GM12878 (cell line): ENCODE data around the gene ADARB1. TPM values are rescaled to one million over a fixed set of nuclear protein-coding genes. Genes with fewer than 3 reads are reported as not detected.

Experiments used
- ATAC-seq: fragments of 200-7000 bp; cut with Tn5 transposase; 3 replicates; pipeline ENCODE4 v1.9.1; 2020; ENCODE audit warnings: mild to moderate bottlenecking, moderate library complexity
- BruUV-seq: library from RNA; stranded (reverse); fragments of 400-500 nt; replicated peaks from 2 replicates; lab custom pipeline; 2021; lab: Mats Ljungman, UMichigan
- CTCF ChIA-PET: fragments of 300-600 bp; sonication (Branson Sonifier 250); formaldehyde crosslinking; extraction: SDS; loops from one replicate; lab custom pipeline; 2021; ENCODE audit warnings: inconsistent platforms; lab: Yijun Ruan, JAX
- POLR2A ChIA-PET: fragments of 350-600 bp; formaldehyde crosslinking; extraction: SDS; loops from one replicate; lab custom pipeline; 2021; ENCODE audit warnings: inconsistent platforms; lab: Charles Lee
- RAD21 ChIA-PET: fragments of 300-600 bp; sonication (Branson Sonifier 250); formaldehyde crosslinking; loops from one replicate; lab custom pipeline; 2023; ENCODE audit warnings: antibody characterized with exemption; ENCODE audit not compliant: unreplicated experiment; lab: Charles Lee
- SMC1A ChIA-PET: fragments of 300-600 bp; sonication (Branson Sonifier 250); formaldehyde crosslinking; loops from one replicate; lab custom pipeline; 2023; ENCODE audit not compliant: unreplicated experiment, uncharacterized antibody; lab: Charles Lee
- DNase-seq: peaks from one replicate; pipeline ENCODE4 v3.0.0-alpha.2; 2011; ENCODE audit warnings: low read depth, low spot score
- FAIRE-seq: peaks from 3 replicates; lab custom pipeline; 2011; peaks lifted over from hg19 to GRCh38; lab: Jason Lieb, UNC
- H2AFZ ChIP-seq: 2 replicates; pipeline ENCODE4 v1.6.0; 2011; ENCODE audit warnings: low read depth, low read length, control low read depth; ENCODE audit not compliant: control insufficient read depth
- H3K27ac ChIP-seq: 2 replicates; pipeline ENCODE4 v1.5.1; 2011; ENCODE audit warnings: control low read depth; ENCODE audit not compliant: control insufficient read depth, insufficient read depth
- H3K27me3 ChIP-seq, 2 experiments: replicated peaks in 1 of 2; 2 replicates each; pipeline versions ENCODE4 v1.6.0 to v1.6.1; 2011; ENCODE audit warnings: low read length in 1 of 2; ENCODE audit not compliant: control insufficient read depth in 2 of 2, insufficient read depth in 2 of 2
- H3K36me3 ChIP-seq, 2 experiments: 2 replicates each; pipeline ENCODE4 v1.5.1; 2011; ENCODE audit warnings: low read length in 1 of 2; ENCODE audit not compliant: control insufficient read depth in 2 of 2, insufficient read depth in 2 of 2
- H3K4me1 ChIP-seq: 2 replicates; pipeline ENCODE4 v1.6.1; 2011; ENCODE audit warnings: mild to moderate bottlenecking, low read length, moderate library complexity, mixed read lengths; ENCODE audit not compliant: control insufficient read depth, insufficient read depth
- H3K4me2 ChIP-seq: 2 replicates; pipeline ENCODE4 v1.6.0; 2011; ENCODE audit warnings: control low read depth; ENCODE audit not compliant: control insufficient read depth, insufficient read depth
- H3K4me3 ChIP-seq: fragments of 200-600 bp; sonication (generic); 2 replicates; pipeline ENCODE4 v1.5.1; 2016
- H3K79me2 ChIP-seq: 2 replicates; pipeline ENCODE4 v1.6.0; 2011; ENCODE audit warnings: low read length; ENCODE audit not compliant: control insufficient read depth, insufficient read depth
- H3K9ac ChIP-seq: 2 replicates; pipeline ENCODE4 v1.8.0; 2011; ENCODE audit warnings: low read length, control low read depth, mixed read lengths; ENCODE audit not compliant: control insufficient read depth, insufficient read depth
- H3K9me3 ChIP-seq: replicated peaks from 3 replicates; pipeline ENCODE4 v1.5.1; 2011; ENCODE audit warnings: mild to moderate bottlenecking, low read length; ENCODE audit not compliant: control insufficient read depth, insufficient read depth
- H4K20me1 ChIP-seq: 2 replicates; pipeline ENCODE4 v1.6.0; 2011; ENCODE audit not compliant: control insufficient read depth, insufficient read depth
- ATF2 ChIP-seq: IDR thresholded peaks from 2 replicates; pipeline ENCODE4 v1.6.1; 2012; ENCODE audit warnings: low read length, inconsistent platforms
- BMI1 ChIP-seq: fragments of 450-650 bp; IDR thresholded peaks from 2 replicates; pipeline ENCODE4 v1.6.1; 2016; ENCODE audit warnings: mild to moderate bottlenecking, moderate library complexity, borderline replicate concordance
- CTCF ChIP-seq, 3 experiments: IDR thresholded peaks in 2 of 3; conservative IDR thresholded peaks in 1 of 3; 2 replicates each; pipeline ENCODE4 v1.5.1; 2011; ENCODE audit warnings: low read depth in 3 of 3, low read length in 3 of 3, mild to moderate bottlenecking in 3 of 3, control low read depth in 2 of 3, moderate library complexity in 2 of 3, inconsistent platforms in 1 of 3, mixed read lengths in 1 of 3; ENCODE audit not compliant: control insufficient read depth in 2 of 3, insufficient read depth in 1 of 3; ENCODE audit errors: extremely low read depth in 1 of 3
- EGR1 ChIP-seq, 2 experiments: IDR thresholded peaks; 1 replicate in 1 of 2; 2 replicates in 1 of 2; pipeline ENCODE4 v1.6.1; 2011 to 2012; ENCODE audit warnings: low read depth in 2 of 2, low read length in 2 of 2, borderline replicate concordance in 1 of 2, mild to moderate bottlenecking in 1 of 2, moderate library complexity in 1 of 2
- PAX5 ChIP-seq: IDR thresholded peaks from 2 replicates; pipeline ENCODE4 v1.6.1; 2011; ENCODE audit warnings: low read depth, low read length, borderline replicate concordance
- POU2F2 ChIP-seq: IDR thresholded peaks from 3 replicates; pipeline ENCODE4 v1.6.1; 2011; ENCODE audit warnings: low read depth, mild to moderate bottlenecking, low read length, borderline replicate concordance
- SIX5 ChIP-seq: IDR thresholded peaks from 2 replicates; pipeline ENCODE4 v1.6.1; 2011; ENCODE audit warnings: mild to moderate bottlenecking, low read depth, low read length, moderate library complexity; ENCODE audit not compliant: severe bottlenecking
- SP1 ChIP-seq: IDR thresholded peaks from one replicate; pipeline ENCODE4 v1.6.1; 2011; ENCODE audit warnings: low read depth, low read length
- SREBF2 ChIP-seq: IDR thresholded peaks from 2 replicates; pipeline ENCODE4 v1.6.1; 2012; ENCODE audit warnings: mild to moderate bottlenecking, low read length
- TCF3 ChIP-seq: IDR thresholded peaks from 2 replicates; pipeline ENCODE4 v1.6.1; 2012; ENCODE audit warnings: low read depth, mild to moderate bottlenecking, low read length, borderline replicate concordance; ENCODE audit not compliant: insufficient read depth
- TCF7 ChIP-seq: IDR thresholded peaks from 2 replicates; pipeline ENCODE4 v1.6.1; 2014; ENCODE audit warnings: antibody characterized with exemption, borderline replicate concordance
- USF2 ChIP-seq: IDR thresholded peaks from 2 replicates; pipeline ENCODE4 v1.6.1; 2011; ENCODE audit warnings: low read depth, low read length, improper control_type of control experiment, borderline replicate concordance
- ZBTB11 ChIP-seq: fragments of 450-650 bp; formaldehyde crosslinking; IDR thresholded peaks from 2 replicates; pipeline ENCODE4 v1.5.0; 2022; ENCODE audit warnings: mild to moderate bottlenecking, missing genetic modification characterization
- ZNF384 ChIP-seq: IDR thresholded peaks from 2 replicates; pipeline ENCODE4 v1.6.1; 2012; ENCODE audit warnings: low read depth, mild to moderate bottlenecking, low read length, improper control_type of control experiment, borderline replicate concordance
- WGBS: methylation state at CpG from one replicate; pipeline ENCODE4 v1.1.6; 2016; ENCODE audit warnings: low lambda C conversion rate; ENCODE audit not compliant: insufficient replicate concordance, insufficient coverage; ENCODE audit errors: missing lambda C conversion rate; 5-methylcytosine and 5-hydroxymethylcytosine counted together
- in situ Hi-C: fragments of 300-500 bp; cut with MboI; formaldehyde crosslinking; loops from 9 replicates; pipeline ENCODE4 v1.14.3; 2018; ENCODE audit warnings: mixed read lengths
- intact Hi-C: fragments of 100-400 bp; cut with micrococcal nuclease; formaldehyde crosslinking; loops from one replicate; pipeline ENCODE4 v1.14.2; 2022; ENCODE audit not compliant: unreplicated experiment
- polyA plus RNA-seq, 11 experiments: library from polyadenylated mRNA; depleted of rRNA in 4 of 11; unstranded in 6 of 11; stranded (reverse) in 5 of 11; fragments of >200 nt; fragmentation: Nextera tagmentation in 4 of 11; fragmentation: Illumina TruSeq in 1 of 11; extraction: Ambion mirVana in 4 of 11; extraction: Trizol in 1 of 11; gene quantifications; 1 replicate in 1 of 11; 2 replicates in 10 of 11; pipeline versions ENCODE4 v1.2.1 to v1.2.3, GENCODE V29; 2011 to 2016; ENCODE audit warnings: inconsistent platforms in 2 of 11, missing spikeins in 2 of 11, low read depth in 1 of 11
- total RNA-seq, 4 experiments: library from RNA; depleted of rRNA in 3 of 4; stranded (reverse); fragments of >200 nt in 3 of 4; fragmentation: Illumina TruSeq in 1 of 4; extraction: Trizol in 1 of 4; gene quantifications; 2 replicates each; pipeline versions ENCODE4 v1.2.1 to v1.2.3, GENCODE V29; 2013 to 2021

ADARB1 gene
- total and polyA plus RNA-seq, 10 of the 15 experiments (the other 5 are each of a cell fraction or from before 2014, with no cell fraction given), result 5.7 to 61.7 (median 25.3) TPM

GRCh38 chr21:45149021-45149420 lies 74.6 kb downstream of the ADARB1 start:
- no peak overlapping the region for H3K9ac ChIP-seq
- no peaks in the 10 kb centered on the region for H4K20me1 ChIP-seq
- ChIA-PET CTCF (interaction anchor here (3.2 kb wide), 1 partner anchor 11 kb away, joined by 22 read pairs; no protein-coding TSS in a partner anchor), SMC1A (interaction anchor here (1.5 kb wide), 1 partner anchor 11 kb away, joined by 7 read pairs; no protein-coding TSS in a partner anchor)
- intact Hi-C loops, result no loop called here
- BruUV-seq, result no TSS peak
- no peak for ATAC-seq
- no peak overlapping the region for H3K27ac ChIP-seq
- 56% methylated on average over 5 of the region's 5 CpGs for WGBS
- TF ChIP-seq PAX5 (no peak), TCF3 (no peak), SREBF2 (no peak), SIX5 (no peak), ATF2 (no peak), USF2 (no peak), POU2F2 (no peak), EGR1 (IDR thresholded peaks at IDR 0.05; ENCODE audit: borderline replicate concordance in 1 of 2, low read depth in 2 of 2, low read length in 2 of 2) (no peak), ZBTB11 (no peak), TCF7 (no peak), CTCF (IDR thresholded peaks at IDR 0.05 in 2 of 3, conservative IDR thresholded peaks at IDR 0.05 in 1 of 3; ENCODE audit: control insufficient read depth in 2 of 3, extremely low read depth in 1 of 3, insufficient read depth in 1 of 3, low read depth in 3 of 3, low read length in 3 of 3) (no peak), ZNF384 (no peak), BMI1 (no peak), SP1 (no peak)
- TF ChIP-seq, all 136 proteins: peak for 0
- Histone ChIP-seq H3K4me1 (0 out of 2 replicates have a peak, but pooled peaks cover 4% of the 10 kb centered on the region), H3K9me3 (no peaks in the 10 kb centered on the region), H3K79me2 (no peaks in the 10 kb centered on the region), H3K27me3 (0 out of 4 replicates have a peak, but pooled peaks cover 0 to 2% of the 10 kb centered on the region in 2 experiments), H3K4me2 (no peak overlapping the region), H3K36me3 (peaks cover 0 to 2% of the 10 kb centered on the region in 2 experiments; a peak in 1 of 4 replicates), H3K4me3 (no peak overlapping the region), H2AFZ (no peak overlapping the region)
- FAIRE-seq (no peak), DNase-seq (no peak)
- in situ Hi-C loops, result loop anchor here (5.0 kb wide), 1 partner anchor 298 kb away; no protein-coding TSS in a partner anchor
- POLR2A ChIA-PET, result no interaction called here
- RAD21 ChIA-PET, result no interaction called here
